Activated CD4-positive, alpha-beta T cell treated with anti-CD3 and anti-CD28 coated beads, Interleukin-2, amount 50 U/mL, for 24 hours (primary cell): Measurements from ENCODE around the gene TRIM33.
A peak's percentile ranks its signal among the peaks of the same experiment; 100 is the strongest.
"Not testable (repeated sequence)": the region's sequence is repeated elsewhere in the genome, so short reads cannot be mapped to it uniquely, and the experiment has no call there.

Experiments
- DNase-seq, 2 donors: peaks; one replicate each; pipeline ENCODE4 v3.0.0-alpha.2; 2020; ENCODE audit warnings: low read depth in 1 of 2, low spot score in 1 of 2

TRIM33 gene

GRCh38 chr1:114467491-114467890, 43.5 kb downstream of the TRIM33 start:
- no peak for DNase-seq

GRCh38 chr1:114466334-114467014, 44.5 kb downstream of the TRIM33 start:
- no peak for DNase-seq

GRCh38 chr1:114462963-114463362, 48.0 kb downstream of the TRIM33 start:
- no peak for DNase-seq

GRCh38 chr1:114462341-114462740, 48.7 kb downstream of the TRIM33 start:
- DNase-seq, result no peak

- DNase-seq, result no peak
Measured at GRCh38 chr1:114458237-114458777, 52.7 kb downstream of the TRIM33 start.

GRCh38 chr1:114457675-114458236, 53.2 kb downstream of the TRIM33 start:
- no peak for DNase-seq

- no peak for DNase-seq
Measured at GRCh38 chr1:114456586-114456985, 54.4 kb downstream of the TRIM33 start.

- no peak for DNase-seq
Measured at GRCh38 chr1:114455102-114455785, 55.8 kb downstream of the TRIM33 start.

- no peak for DNase-seq
Measured at GRCh38 chr1:114454539-114454938, 56.5 kb downstream of the TRIM33 start.

- DNase-seq, result no peak
Measured at GRCh38 chr1:114453361-114453784, 57.6 kb downstream of the TRIM33 start.

GRCh38 chr1:114448370-114449036, 62.5 kb downstream of the TRIM33 start:
- no peak for DNase-seq

GRCh38 chr1:114446198-114446597, 64.8 kb downstream of the TRIM33 start:
- DNase-seq, result no peak

- DNase-seq, result not testable (repeated sequence)
Measured at GRCh38 chr1:114443226-114443625, 67.8 kb downstream of the TRIM33 start.

GRCh38 chr1:114441332-114441731, 69.7 kb downstream of the TRIM33 start:
- DNase-seq, result no peak

- DNase-seq, result no peak
Measured at GRCh38 chr1:114439369-114439768, 71.6 kb downstream of the TRIM33 start.

- DNase-seq, result no peak
Measured at GRCh38 chr1:114437812-114438211, 73.2 kb downstream of the TRIM33 start.

- no peak for DNase-seq
Measured at GRCh38 chr1:114436799-114437198, 74.2 kb downstream of the TRIM33 start.

- no peak for DNase-seq
Measured at GRCh38 chr1:114435088-114435715, 75.8 kb downstream of the TRIM33 start.

GRCh38 chr1:114431026-114431425, 80.0 kb downstream of the TRIM33 start:
- no peak for DNase-seq

GRCh38 chr1:114428083-114428754, 82.8 kb downstream of the TRIM33 start:
- DNase-seq, result peak in 1 of 2 donors; percentile 9

GRCh38 chr1:114427612-114428011, 83.4 kb downstream of the TRIM33 start:
- no peak for DNase-seq
